HepG2 (cell line): ENCODE data around the gene RETREG2. TPM values are rescaled to one million over a fixed set of nuclear protein-coding genes. Genes with fewer than 3 reads are reported as not detected.

Source experiments
- ARNT ChIP-seq: fragments of 450-650 bp; IDR thresholded peaks from 2 replicates; pipeline ENCODE4 v1.6.1; 2017
- HNF4G ChIP-seq, 2 experiments: sonication (generic) in 1 of 2; formaldehyde crosslinking in 1 of 2; IDR thresholded peaks; 2 replicates each; pipeline versions ENCODE4 v1.4.0 to v1.6.1; 2011 to 2020; ENCODE audit warnings: borderline replicate concordance in 2 of 2, low read depth in 2 of 2, mild to moderate bottlenecking in 2 of 2, low read length in 1 of 2, missing genetic modification reagents in 1 of 2, moderate library complexity in 1 of 2
- KAT2B ChIP-seq: fragments of 150-350 bp; IDR thresholded peaks from 2 replicates; pipeline ENCODE4 v1.6.1; 2014; ENCODE audit warnings: low read depth, low read length, borderline replicate concordance
- KDM3A ChIP-seq: IDR thresholded peaks from 2 replicates; pipeline ENCODE4 v1.6.1; 2018; ENCODE audit warnings: low read depth, missing compliant biosample characterization
- KLF12 ChIP-seq: sonication (generic); formaldehyde crosslinking; IDR thresholded peaks from 2 replicates; pipeline ENCODE4 v1.4.0; 2020; ENCODE audit warnings: missing genetic modification reagents, borderline replicate concordance
- NFKB2 ChIP-seq: sonication (generic); formaldehyde crosslinking; IDR thresholded peaks from 2 replicates; pipeline ENCODE4 v1.4.0; 2020; ENCODE audit warnings: missing genetic modification reagents, borderline replicate concordance
- SOX6 ChIP-seq, 2 experiments: fragments of 450-650 bp in 1 of 2; sonication (generic) in 1 of 2; formaldehyde crosslinking in 1 of 2; IDR thresholded peaks; 2 replicates each; pipeline versions ENCODE4 v1.4.0 to v1.6.1; 2017 to 2020; ENCODE audit warnings: antibody characterized with exemption in 1 of 2, mild to moderate bottlenecking in 1 of 2, missing genetic modification reagents in 1 of 2
- TBX2 ChIP-seq: sonication (generic); formaldehyde crosslinking; IDR thresholded peaks from 2 replicates; pipeline ENCODE4 v1.5.0; 2020; ENCODE audit warnings: missing genetic modification reagents, mild to moderate bottlenecking, borderline replicate concordance
- TRIM24 ChIP-seq: sonication (generic); formaldehyde crosslinking; IDR thresholded peaks from 2 replicates; pipeline ENCODE4 v1.8.0; 2022; ENCODE audit warnings: mild to moderate bottlenecking, missing genetic modification reagents
- ZNF138 ChIP-seq: sonication (generic); formaldehyde crosslinking; IDR thresholded peaks from 2 replicates; pipeline ENCODE4 v1.5.0; 2020; ENCODE audit warnings: mild to moderate bottlenecking, low read depth, missing genetic modification reagents
- ZNF430 ChIP-seq: sonication (generic); formaldehyde crosslinking; IDR thresholded peaks from 2 replicates; pipeline ENCODE4 v1.9.0; 2021; ENCODE audit warnings: mild to moderate bottlenecking, missing genetic modification reagents
- ZNF703 ChIP-seq: sonication (generic); formaldehyde crosslinking; IDR thresholded peaks from 2 replicates; pipeline ENCODE4 v1.5.1; 2020; ENCODE audit warnings: missing genetic modification reagents, mild to moderate bottlenecking, moderate library complexity, borderline replicate concordance
- ZNF788 ChIP-seq: sonication (generic); formaldehyde crosslinking; IDR thresholded peaks from 2 replicates; pipeline ENCODE4 v1.5.0; 2020; ENCODE audit warnings: mild to moderate bottlenecking, missing genetic modification reagents, borderline replicate concordance
- ZNF839 ChIP-seq: sonication (generic); formaldehyde crosslinking; IDR thresholded peaks from 2 replicates; pipeline ENCODE4 v1.4.0; 2020; ENCODE audit warnings: missing genetic modification reagents, mild to moderate bottlenecking, borderline replicate concordance
- polyA plus RNA-seq, 8 experiments: library from polyadenylated mRNA; depleted of rRNA in 3 of 8; stranded (reverse) in 7 of 8; unstranded in 1 of 8; fragments of >200 nt; fragmentation: Illumina TruSeq in 4 of 8; extraction: Trizol in 4 of 8; gene quantifications; 2 replicates each; pipeline versions ENCODE4 v1.2.1 to v1.2.3, GENCODE V29; 2011 to 2016; ENCODE audit warnings: low read depth in 4 of 8, missing spikeins in 1 of 8, mixed read lengths in 1 of 8; ENCODE audit not compliant: insufficient read depth in 1 of 8
- total RNA-seq, 5 experiments: library from RNA; depleted of rRNA; stranded (reverse); fragments of >200 nt; fragmentation: Illumina TruSeq; extraction: Trizol; gene quantifications; 2 replicates each; pipeline ENCODE4 v1.2.3, GENCODE V29; 2016; ENCODE audit warnings: low read depth in 1 of 5
- TF ChIP-seq, protein P1 (sequence below): IDR thresholded peaks from 2 replicates; pipeline ENCODE4 v1.6.1; 2016; ENCODE audit warnings: low read depth, borderline replicate concordance
- TF ChIP-seq, protein P2 (sequence below): sonication (generic); formaldehyde crosslinking; IDR thresholded peaks from 2 replicates; pipeline ENCODE4 v1.5.1; 2020; ENCODE audit warnings: missing genetic modification reagents, mild to moderate bottlenecking, borderline replicate concordance
- TF ChIP-seq, protein P3 (sequence below): sonication (generic); formaldehyde crosslinking; IDR thresholded peaks from 2 replicates; pipeline ENCODE4 v1.9.0; 2021; ENCODE audit warnings: missing genetic modification reagents, mild to moderate bottlenecking, borderline replicate concordance
- TF ChIP-seq, protein P4 (sequence below): sonication (generic); formaldehyde crosslinking; IDR thresholded peaks from 2 replicates; pipeline ENCODE4 v1.4.0; 2020; ENCODE audit warnings: mild to moderate bottlenecking, missing genetic modification reagents, borderline replicate concordance
- TF ChIP-seq, protein P5 (sequence below): sonication (generic); formaldehyde crosslinking; IDR thresholded peaks from 2 replicates; pipeline ENCODE4 v1.4.0; 2020; ENCODE audit warnings: missing genetic modification reagents, borderline replicate concordance

The RETREG2 gene
- total and polyA plus RNA-seq, 2 of the 13 experiments (the other 11 are each of a cell fraction or from before 2014, with no cell fraction given), result 86.0 to 134 TPM

DNA sequence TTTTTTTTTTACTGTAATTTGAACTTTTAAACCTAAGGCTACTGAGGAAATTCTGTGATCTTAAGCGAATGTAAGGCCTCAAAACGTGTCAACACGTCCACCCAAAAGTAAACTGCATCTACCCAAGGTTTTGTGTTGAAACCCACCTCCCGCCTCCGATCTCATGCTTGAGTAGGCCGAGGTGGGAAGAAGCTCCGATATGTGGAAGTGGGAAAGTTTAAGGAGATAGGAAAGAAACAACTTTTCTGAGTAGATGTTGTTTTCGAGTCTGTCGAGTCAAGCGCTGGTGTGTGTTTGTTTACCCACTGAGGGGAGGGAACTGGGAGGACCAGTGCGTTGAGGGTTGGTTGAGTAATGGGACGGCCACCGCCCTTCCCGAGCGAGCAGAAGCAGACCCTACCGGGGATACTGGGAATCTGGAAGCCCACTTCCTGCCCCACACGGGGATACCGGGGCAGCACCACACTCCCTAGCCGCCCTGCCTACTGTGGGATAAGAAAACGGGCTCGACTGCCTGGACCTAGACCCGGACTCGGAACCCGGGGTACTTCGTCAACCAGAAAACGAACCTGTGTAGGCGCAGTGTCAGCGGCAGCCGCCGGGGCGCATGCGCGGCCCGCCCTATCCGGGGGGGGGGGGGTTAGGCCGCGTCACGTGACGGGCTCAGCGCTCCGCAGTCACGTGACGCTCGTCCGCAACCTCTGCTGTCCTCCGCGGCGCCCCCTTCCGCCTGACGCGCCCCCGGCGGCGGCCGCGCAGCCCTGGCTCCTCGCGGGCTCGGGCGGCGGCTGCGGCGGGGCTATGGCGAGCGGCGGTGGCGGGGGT lies at the start of gene RETREG2 (continued):
- TF ChIP-seq, protein P1, sequence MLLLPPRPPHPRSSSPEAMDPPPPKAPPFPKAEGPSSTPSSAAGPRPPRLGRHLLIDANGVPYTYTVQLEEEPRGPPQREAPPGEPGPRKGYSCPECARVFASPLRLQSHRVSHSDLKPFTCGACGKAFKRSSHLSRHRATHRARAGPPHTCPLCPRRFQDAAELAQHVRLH, result peak; percentile 70; the same call in 1 of the 2 replicates
- TF ChIP-seq KDM3A (CRISPR knock-in tag) (no peak), KLF12 (CRISPR knock-in tag) (no peak; the same call in 1 of the 2 replicates), KAT2B (no peak), NFKB2 (CRISPR knock-in tag) (peak; percentile 76; the same call in 1 of the 2 replicates), TRIM24 (no peak), ZNF430 (CRISPR knock-in tag) (peak; percentile 39; the same call in 1 of the 2 replicates), ZNF839 (CRISPR knock-in tag) (no peak; the same call in 1 of the 2 replicates), SOX6 (IDR thresholded peaks at IDR 0.05) (no peak), SOX6 (CRISPR knock-in tag; IDR thresholded peaks at IDR 0.05) (peak; percentile 70), HNF4G (IDR thresholded peaks at IDR 0.05; ENCODE audit: borderline replicate concordance, low read depth, low read length) (no peak), HNF4G (CRISPR knock-in tag; IDR thresholded peaks at IDR 0.05; ENCODE audit: borderline replicate concordance, low read depth) (no peak), ARNT (no peak), ZNF138 (CRISPR knock-in tag) (peak; percentile 91; the same call in 1 of the 2 replicates), TBX2 (CRISPR knock-in tag) (peak; percentile 66), ZNF703 (CRISPR knock-in tag) (no peak), ZNF788 (CRISPR knock-in tag) (peak; percentile 81; the same call in 1 of the 2 replicates)
- TF ChIP-seq, protein P2, sequence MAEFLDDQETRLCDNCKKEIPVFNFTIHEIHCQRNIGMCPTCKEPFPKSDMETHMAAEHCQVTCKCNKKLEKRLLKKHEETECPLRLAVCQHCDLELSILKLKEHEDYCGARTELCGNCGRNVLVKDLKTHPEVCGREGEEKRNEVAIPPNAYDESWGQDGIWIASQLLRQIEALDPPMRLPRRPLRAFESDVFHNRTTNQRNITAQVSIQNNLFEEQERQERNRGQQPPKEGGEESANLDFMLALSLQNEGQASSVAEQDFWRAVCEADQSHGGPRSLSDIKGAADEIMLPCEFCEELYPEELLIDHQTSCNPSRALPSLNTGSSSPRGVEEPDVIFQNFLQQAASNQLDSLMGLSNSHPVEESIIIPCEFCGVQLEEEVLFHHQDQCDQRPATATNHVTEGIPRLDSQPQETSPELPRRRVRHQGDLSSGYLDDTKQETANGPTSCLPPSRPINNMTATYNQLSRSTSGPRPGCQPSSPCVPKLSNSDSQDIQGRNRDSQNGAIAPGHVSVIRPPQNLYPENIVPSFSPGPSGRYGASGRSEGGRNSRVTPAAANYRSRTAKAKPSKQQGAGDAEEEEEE (CRISPR knock-in tag), result no peak
- TF ChIP-seq, protein P3, sequence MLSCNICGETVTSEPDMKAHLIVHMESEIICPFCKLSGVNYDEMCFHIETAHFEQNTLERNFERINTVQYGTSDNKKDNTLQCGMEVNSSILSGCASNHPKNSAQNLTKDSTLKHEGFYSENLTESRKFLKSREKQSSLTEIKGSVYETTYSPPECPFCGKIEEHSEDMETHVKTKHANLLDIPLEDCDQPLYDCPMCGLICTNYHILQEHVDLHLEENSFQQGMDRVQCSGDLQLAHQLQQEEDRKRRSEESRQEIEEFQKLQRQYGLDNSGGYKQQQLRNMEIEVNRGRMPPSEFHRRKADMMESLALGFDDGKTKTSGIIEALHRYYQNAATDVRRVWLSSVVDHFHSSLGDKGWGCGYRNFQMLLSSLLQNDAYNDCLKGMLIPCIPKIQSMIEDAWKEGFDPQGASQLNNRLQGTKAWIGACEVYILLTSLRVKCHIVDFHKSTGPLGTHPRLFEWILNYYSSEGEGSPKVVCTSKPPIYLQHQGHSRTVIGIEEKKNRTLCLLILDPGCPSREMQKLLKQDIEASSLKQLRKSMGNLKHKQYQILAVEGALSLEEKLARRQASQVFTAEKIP (CRISPR knock-in tag), result no peak
- TF ChIP-seq, protein P4, sequence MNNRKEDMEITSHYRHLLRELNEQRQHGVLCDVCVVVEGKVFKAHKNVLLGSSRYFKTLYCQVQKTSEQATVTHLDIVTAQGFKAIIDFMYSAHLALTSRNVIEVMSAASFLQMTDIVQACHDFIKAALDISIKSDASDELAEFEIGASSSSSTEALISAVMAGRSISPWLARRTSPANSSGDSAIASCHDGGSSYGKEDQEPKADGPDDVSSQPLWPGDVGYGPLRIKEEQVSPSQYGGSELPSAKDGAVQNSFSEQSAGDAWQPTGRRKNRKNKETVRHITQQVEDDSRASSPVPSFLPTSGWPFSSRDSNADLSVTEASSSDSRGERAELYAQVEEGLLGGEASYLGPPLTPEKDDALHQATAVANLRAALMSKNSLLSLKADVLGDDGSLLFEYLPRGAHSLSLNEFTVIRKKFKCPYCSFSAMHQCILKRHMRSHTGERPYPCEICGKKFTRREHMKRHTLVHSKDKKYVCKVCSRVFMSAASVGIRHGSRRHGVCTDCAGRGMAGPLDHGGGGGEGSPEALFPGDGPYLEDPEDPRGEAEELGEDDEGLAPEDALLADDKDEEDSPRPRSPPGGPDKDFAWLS (CRISPR knock-in tag), result no peak
- TF ChIP-seq, protein P5, sequence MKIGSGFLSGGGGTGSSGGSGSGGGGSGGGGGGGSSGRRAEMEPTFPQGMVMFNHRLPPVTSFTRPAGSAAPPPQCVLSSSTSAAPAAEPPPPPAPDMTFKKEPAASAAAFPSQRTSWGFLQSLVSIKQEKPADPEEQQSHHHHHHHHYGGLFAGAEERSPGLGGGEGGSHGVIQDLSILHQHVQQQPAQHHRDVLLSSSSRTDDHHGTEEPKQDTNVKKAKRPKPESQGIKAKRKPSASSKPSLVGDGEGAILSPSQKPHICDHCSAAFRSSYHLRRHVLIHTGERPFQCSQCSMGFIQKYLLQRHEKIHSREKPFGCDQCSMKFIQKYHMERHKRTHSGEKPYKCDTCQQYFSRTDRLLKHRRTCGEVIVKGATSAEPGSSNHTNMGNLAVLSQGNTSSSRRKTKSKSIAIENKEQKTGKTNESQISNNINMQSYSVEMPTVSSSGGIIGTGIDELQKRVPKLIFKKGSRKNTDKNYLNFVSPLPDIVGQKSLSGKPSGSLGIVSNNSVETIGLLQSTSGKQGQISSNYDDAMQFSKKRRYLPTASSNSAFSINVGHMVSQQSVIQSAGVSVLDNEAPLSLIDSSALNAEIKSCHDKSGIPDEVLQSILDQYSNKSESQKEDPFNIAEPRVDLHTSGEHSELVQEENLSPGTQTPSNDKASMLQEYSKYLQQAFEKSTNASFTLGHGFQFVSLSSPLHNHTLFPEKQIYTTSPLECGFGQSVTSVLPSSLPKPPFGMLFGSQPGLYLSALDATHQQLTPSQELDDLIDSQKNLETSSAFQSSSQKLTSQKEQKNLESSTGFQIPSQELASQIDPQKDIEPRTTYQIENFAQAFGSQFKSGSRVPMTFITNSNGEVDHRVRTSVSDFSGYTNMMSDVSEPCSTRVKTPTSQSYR (CRISPR knock-in tag), result no peak
